Rectal smooth muscle tissue (tissue), 1 donor: ENCODE results near the gene HPGDS.
"Not testable (repeated sequence)": the region's sequence is repeated elsewhere in the genome, so short reads cannot be mapped to it uniquely, and the experiment has no call there.

ENCODE experiments used
- H3K27ac ChIP-seq: one replicate; pipeline ENCODE4 v1.7.0; 2013; ENCODE audit warnings: low read depth, low read length, inconsistent platforms
- H3K27me3 ChIP-seq: one replicate; pipeline ENCODE4 v1.7.0; 2013; ENCODE audit warnings: low read length; ENCODE audit not compliant: control insufficient read depth, insufficient read depth
- H3K36me3 ChIP-seq: one replicate; pipeline ENCODE4 v1.7.0; 2013; ENCODE audit warnings: low read length; ENCODE audit not compliant: control insufficient read depth, insufficient read depth
- H3K4me1 ChIP-seq: one replicate; pipeline ENCODE4 v1.7.0; 2013; ENCODE audit warnings: low read length; ENCODE audit not compliant: control insufficient read depth, insufficient read depth
- H3K4me3 ChIP-seq: one replicate; pipeline ENCODE4 v1.7.0; 2013; ENCODE audit warnings: low read length
- H3K9ac ChIP-seq: one replicate; pipeline ENCODE4 v1.7.0; 2013; ENCODE audit warnings: low read length

Gene HPGDS

GRCh38 chr4:94336791-94337190 is 5.8 kb downstream of the HPGDS start:
- not testable (repeated sequence) for H3K9ac ChIP-seq, H3K4me1 ChIP-seq, H3K27ac ChIP-seq, H3K4me3 ChIP-seq, H3K27me3 ChIP-seq, H3K36me3 ChIP-seq

DNA sequence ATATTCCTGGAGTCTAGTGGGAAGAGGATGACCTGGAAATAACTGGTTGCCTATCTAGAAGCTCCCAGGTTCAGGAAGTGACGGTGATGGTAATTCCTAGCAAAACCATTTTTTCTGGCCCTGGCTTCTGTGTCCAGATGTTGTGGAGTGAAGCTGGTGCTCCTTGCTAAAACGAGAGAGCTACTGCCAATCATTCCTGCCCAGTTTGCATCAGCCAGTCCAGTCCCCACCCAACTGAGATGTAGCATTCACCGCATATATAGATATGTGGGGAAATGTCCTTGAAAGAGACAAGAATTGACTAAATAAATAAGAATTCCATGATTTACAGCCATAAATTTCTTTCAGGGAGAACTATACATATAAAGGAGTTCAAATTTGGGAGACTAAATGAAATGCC is 6.3 kb downstream of the HPGDS start:
- Histone ChIP-seq H3K27me3 (no peaks in the 10 kb centered on the region), H3K27ac (no peak overlapping the region), H3K4me1 (no peaks in the 10 kb centered on the region), H3K4me3 (no peak overlapping the region), H3K36me3 (no peaks in the 10 kb centered on the region), H3K9ac (no peak overlapping the region)

- no peak overlapping the region for H3K4me3 ChIP-seq
- H3K36me3 ChIP-seq: no peaks in the 10 kb centered on the region
- H3K27me3 ChIP-seq: no peaks in the 10 kb centered on the region
- H3K4me1 ChIP-seq: no peaks in the 10 kb centered on the region
- no peak overlapping the region for H3K27ac ChIP-seq
- no peak overlapping the region for H3K9ac ChIP-seq
Measured at GRCh38 chr4:94334962-94335361, 7.7 kb downstream of the HPGDS start.

DNA sequence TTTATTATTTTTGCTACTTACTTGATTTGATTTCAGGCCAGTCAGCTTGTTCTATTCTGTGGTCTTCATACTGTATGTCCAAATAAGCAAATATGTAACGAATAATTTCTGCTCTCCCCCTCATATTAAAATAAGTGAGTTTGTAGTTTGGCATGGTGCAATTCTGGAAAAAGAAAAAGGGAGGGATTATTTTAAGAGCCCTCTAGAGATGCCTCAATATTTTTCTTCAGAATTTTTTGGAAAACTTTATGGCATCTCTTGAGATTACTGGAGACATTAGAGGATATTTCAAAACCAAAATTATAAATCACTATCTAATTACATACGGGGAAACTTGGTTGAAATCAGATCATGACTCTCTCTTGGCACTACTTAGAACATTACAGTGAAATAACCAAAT is 8.2 kb downstream of the HPGDS start:
- H3K9ac ChIP-seq: no peak overlapping the region
- H3K36me3 ChIP-seq: no peaks in the 10 kb centered on the region
- H3K4me3 ChIP-seq: no peak overlapping the region
- H3K4me1 ChIP-seq: no peaks in the 10 kb centered on the region
- no peak overlapping the region for H3K27ac ChIP-seq
- H3K27me3 ChIP-seq: no peaks in the 10 kb centered on the region

- no peaks in the 10 kb centered on the region for H3K36me3 ChIP-seq
- no peak overlapping the region for H3K9ac ChIP-seq
- H3K27ac ChIP-seq: no peak overlapping the region
- no peak overlapping the region for H3K4me3 ChIP-seq
- H3K27me3 ChIP-seq: no peaks in the 10 kb centered on the region
- H3K4me1 ChIP-seq: no peaks in the 10 kb centered on the region
Measured at GRCh38 chr4:94333866-94334265, 8.8 kb downstream of the HPGDS start.

DNA sequence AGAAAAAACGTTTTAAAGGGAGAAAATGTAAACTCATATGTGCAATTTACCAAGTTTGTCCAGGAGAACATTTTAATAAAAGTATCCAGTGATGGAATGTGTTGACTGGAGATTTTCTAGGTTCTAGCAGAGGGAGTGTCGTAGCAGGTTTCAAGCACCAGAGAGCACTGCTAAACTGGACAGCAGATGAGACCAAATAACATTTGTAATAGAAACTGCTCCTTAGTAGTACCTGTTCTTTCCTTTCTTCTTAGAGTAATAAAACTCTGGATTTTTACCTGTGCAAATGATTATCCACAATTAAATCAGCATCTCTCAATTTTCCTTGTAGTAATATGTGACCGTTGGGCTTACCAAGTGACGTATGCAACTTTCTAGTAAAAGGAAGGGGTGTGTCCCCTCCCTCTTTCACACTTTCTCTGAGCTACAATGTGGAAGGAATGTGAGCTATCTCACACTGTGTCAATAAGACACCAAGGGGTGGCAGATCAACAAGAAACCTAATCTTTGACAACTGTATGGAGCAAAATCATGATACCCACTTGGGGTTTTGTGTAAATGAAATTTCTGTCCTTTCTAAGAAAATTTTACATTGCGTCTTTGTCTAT is 9.5 kb downstream of the HPGDS start:
- H3K4me3 ChIP-seq: no peak overlapping the region
- H3K27ac ChIP-seq: no peak overlapping the region
- no peaks in the 10 kb centered on the region for H3K27me3 ChIP-seq
- no peak overlapping the region for H3K9ac ChIP-seq
- H3K4me1 ChIP-seq: no peaks in the 10 kb centered on the region
- no peaks in the 10 kb centered on the region for H3K36me3 ChIP-seq

DNA sequence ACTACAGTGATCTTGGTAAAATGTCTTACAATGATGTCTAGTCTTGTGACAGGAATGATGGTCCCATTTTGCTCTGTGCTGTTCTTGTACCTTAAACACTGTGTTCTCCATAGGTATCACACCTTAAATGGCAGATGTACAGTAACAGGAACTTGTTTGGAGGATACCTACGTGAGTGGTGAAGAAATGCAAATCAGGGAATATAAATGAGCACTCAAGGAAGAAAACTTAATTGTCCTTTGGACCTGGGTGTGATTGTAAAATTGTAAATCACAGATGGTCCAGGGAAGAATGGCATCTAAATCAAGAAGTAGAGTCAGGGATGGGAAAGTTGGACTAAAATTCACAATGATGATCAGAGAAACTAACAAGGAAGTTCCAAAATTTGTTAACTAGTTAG is 12.7 kb downstream of the HPGDS start:
- no peaks in the 10 kb centered on the region for H3K4me1 ChIP-seq
- H3K27me3 ChIP-seq: no peaks in the 10 kb centered on the region
- no peak overlapping the region for H3K9ac ChIP-seq
- H3K4me3 ChIP-seq: no peak overlapping the region
- no peak overlapping the region for H3K27ac ChIP-seq
- no peaks in the 10 kb centered on the region for H3K36me3 ChIP-seq

- H3K27ac ChIP-seq: no peak overlapping the region
- no peak overlapping the region for H3K4me3 ChIP-seq
- H3K4me1 ChIP-seq: no peaks in the 10 kb centered on the region
- no peak overlapping the region for H3K9ac ChIP-seq
- no peaks in the 10 kb centered on the region for H3K36me3 ChIP-seq
- H3K27me3 ChIP-seq: no peaks in the 10 kb centered on the region
Measured at GRCh38 chr4:94325835-94326234, 16.8 kb downstream of the HPGDS start.

GRCh38 chr4:94319927-94320326 is 22.7 kb downstream of the HPGDS start:
- not testable (repeated sequence) for H3K36me3 ChIP-seq, H3K9ac ChIP-seq, H3K27me3 ChIP-seq, H3K4me1 ChIP-seq, H3K27ac ChIP-seq, H3K4me3 ChIP-seq

- no peak overlapping the region for H3K27ac ChIP-seq
- no peak overlapping the region for H3K9ac ChIP-seq
- no peak overlapping the region for H3K4me3 ChIP-seq
- no peaks in the 10 kb centered on the region for H3K36me3 ChIP-seq
- H3K27me3 ChIP-seq: no peaks in the 10 kb centered on the region
- H3K4me1 ChIP-seq: no peaks in the 10 kb centered on the region
Measured at GRCh38 chr4:94307231-94307871, 35.3 kb downstream of the HPGDS start.

GRCh38 chr4:94306713-94307112 is 35.9 kb downstream of the HPGDS start:
- H3K4me1 ChIP-seq: no peaks in the 10 kb centered on the region
- H3K27ac ChIP-seq: no peak overlapping the region

DNA sequence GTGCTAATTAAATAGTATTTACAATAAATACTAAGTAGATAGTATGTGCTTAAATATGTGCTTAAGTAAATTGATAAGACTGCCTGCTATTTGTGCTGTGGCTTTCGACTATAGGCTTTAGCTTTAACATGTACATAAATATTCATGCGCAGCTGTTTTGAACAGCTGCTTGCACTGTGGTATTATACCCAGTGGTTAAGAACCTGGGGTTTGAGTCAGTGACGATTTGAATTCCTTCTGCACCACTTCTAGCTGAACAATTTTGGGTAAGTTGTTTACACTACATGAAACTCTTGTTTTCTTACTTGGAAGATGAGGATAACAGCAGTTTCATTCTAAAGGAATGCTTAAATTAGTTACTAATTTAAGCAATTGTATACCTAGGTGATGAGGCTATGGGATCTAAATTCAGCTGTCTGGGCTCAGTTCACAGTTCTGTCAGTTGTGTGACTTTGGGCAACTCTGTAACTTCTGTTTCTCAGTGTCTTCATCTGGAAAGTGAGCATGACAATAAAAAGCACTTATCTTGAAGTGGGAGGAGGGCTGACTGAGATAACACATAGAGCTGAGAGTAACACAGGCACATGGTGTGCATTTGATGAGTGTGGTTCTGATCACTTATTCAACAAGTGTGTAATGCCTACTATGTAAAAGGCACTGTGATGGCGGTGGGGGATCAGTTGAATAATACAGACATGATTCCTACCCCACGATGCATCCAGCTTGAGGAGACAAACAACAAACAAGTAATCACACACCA is 37.0 kb downstream of the HPGDS start:
- Histone ChIP-seq H3K27ac (no peak overlapping the region), H3K4me1 (no peaks in the 10 kb centered on the region), H3K36me3 (no peaks in the 10 kb centered on the region)

More at GRCh38 chr4:94306713-94307112, 35.9 kb downstream of the HPGDS start:
- Histone ChIP-seq H3K4me3 (no peak overlapping the region), H3K9ac (no peak overlapping the region), H3K27me3 (no peaks in the 10 kb centered on the region), H3K36me3 (no peaks in the 10 kb centered on the region)

More for the DNA sequence above, 37.0 kb downstream of the HPGDS start:
- no peaks in the 10 kb centered on the region for H3K27me3 ChIP-seq
- no peak overlapping the region for H3K9ac ChIP-seq
- H3K4me3 ChIP-seq: no peak overlapping the region
